AG10803 (cell line): ENCODE results near the gene ZNF311.
"Not testable (repeated sequence)": the region's sequence is repeated elsewhere in the genome, so short reads cannot be mapped to it uniquely, and the experiment has no call there.

Experiments
- DNase-seq: peaks from one replicate; pipeline ENCODE4 v3.0.0; 2010; ENCODE audit warnings: low read depth
- H3K4me3 ChIP-seq: 2 replicates; pipeline ENCODE4 v1.5.1; 2011; ENCODE audit warnings: mild to moderate bottlenecking, low read length, control low read depth
- TF ChIP-seq, protein P1 (sequence below): conservative IDR thresholded peaks from 2 replicates; pipeline ENCODE4 v1.5.1; 2011; ENCODE audit warnings: mild to moderate bottlenecking, low read length, control low read depth, inconsistent platforms

The ZNF311 gene

DNA sequence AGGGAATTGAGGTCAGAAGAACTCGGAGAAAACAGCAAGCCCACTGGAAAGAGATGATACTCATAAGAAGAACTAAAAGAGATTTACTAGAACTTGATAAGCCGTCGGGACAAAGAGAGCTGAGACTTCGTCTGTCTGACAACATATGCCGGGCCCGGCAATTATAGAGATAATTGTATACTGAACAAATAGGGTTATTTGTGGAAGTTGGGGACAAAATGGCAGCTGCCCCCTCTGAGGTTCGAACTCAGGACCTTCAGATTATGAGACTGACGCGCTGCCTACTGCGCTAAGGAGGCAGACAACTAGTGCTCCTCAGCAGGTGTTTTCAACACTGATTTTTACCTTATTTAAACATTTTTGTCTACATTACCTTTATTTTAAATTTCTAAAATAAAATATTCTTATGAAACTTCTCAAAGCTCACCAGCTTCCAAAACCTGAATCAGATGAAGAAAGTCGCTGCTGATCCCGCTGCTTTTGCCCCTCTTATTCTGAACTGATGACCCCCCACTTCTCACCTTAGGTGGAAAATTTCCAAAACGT, 52.0 kb downstream of the ZNF311 start:
- TF ChIP-seq, protein P1, sequence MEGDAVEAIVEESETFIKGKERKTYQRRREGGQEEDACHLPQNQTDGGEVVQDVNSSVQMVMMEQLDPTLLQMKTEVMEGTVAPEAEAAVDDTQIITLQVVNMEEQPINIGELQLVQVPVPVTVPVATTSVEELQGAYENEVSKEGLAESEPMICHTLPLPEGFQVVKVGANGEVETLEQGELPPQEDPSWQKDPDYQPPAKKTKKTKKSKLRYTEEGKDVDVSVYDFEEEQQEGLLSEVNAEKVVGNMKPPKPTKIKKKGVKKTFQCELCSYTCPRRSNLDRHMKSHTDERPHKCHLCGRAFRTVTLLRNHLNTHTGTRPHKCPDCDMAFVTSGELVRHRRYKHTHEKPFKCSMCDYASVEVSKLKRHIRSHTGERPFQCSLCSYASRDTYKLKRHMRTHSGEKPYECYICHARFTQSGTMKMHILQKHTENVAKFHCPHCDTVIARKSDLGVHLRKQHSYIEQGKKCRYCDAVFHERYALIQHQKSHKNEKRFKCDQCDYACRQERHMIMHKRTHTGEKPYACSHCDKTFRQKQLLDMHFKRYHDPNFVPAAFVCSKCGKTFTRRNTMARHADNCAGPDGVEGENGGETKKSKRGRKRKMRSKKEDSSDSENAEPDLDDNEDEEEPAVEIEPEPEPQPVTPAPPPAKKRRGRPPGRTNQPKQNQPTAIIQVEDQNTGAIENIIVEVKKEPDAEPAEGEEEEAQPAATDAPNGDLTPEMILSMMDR, result no peak
- peak; percentile 62 for DNase-seq
- H3K4me3 ChIP-seq, result peak overlapping the region; percentile 57

DNA sequence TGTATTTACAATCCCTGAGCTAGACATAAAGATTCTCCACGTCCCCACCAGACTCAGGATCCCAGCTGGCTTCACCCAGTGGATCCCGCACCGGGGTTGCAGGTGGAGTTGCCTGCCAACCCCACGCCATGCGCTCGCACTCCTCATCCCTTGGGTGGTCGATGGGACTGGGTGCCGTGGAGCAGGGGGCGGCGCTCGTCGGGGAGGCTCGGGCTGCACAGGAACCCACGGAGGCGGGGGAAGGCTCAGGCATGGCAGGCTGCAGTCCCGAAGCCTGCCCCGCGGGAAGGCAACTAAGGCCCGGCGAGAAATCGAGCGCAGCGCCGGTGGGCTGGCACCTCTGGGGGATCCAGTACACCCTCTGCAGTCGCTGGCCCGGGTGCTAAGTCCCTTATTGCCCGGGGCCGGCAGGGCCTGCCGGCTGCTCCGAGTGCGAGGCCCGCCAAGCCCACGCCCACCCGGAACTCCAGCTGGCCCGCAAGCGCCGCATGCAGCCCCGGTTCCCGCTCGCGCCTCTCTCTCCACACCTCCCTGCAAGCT, 55.4 kb downstream of the ZNF311 start:
- H3K4me3 ChIP-seq, DNase-seq: not testable (repeated sequence)

DNA sequence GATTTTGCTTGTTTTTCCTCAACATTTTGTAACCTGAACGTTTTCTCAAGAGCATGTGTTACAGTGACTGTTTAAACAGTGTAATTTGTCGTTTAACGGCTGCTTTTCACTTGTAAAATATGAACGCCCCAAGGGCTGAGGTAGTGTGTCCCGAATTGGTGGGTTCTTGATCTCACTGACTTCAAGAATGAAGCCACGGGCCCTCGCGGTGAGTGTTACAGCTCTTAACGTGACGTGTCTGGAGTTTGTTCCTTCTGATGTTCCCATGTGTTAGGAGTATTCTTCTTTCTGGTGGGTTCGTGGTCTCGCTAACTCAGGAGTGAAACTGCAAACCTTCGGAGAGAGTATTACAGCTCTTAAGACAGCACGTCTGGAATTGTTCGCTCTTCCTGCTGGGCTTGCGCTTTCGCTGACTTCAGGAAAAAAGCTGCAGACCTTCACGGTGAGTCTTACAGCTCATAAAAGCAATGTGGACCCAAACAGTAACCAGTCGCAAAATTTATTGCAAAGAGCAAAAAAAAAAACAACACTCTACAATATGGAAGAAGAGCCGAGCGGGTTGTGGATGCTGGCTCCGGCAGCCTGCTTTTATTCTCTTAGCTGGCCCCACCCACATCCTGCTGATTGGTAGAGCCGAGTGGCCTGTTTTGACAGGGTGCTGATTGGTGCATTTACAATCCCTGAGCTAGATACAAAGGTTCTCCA, 56.2 kb downstream of the ZNF311 start:
- TF ChIP-seq, protein P1, result no peak
- no peak overlapping the region for H3K4me3 ChIP-seq
- DNase-seq, result no peak

DNA sequence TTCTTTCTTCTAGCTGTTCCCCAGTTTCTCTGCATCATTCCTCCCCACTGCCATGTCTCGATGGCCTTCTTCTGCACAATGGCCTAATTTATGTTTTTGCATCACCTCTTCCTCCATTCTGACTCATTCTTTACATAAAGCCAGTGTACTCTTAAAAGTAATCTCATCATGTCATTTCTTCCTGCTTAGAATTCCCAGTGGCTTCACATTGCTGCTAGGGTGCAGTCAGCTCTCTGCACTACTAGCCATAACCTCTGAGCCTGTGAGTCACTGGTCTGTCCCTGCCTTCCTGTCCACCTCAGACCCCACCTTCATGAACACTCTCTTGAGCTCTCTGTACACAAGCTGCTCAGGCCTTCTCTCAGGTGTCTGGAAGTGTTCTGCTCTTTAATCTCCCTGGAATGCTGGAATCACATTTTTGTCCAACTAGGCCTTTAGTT, 57.3 kb downstream of the ZNF311 start:
- DNase-seq, result no peak
- H3K4me3 ChIP-seq, result no peak overlapping the region
- TF ChIP-seq, protein P1, result no peak

DNA sequence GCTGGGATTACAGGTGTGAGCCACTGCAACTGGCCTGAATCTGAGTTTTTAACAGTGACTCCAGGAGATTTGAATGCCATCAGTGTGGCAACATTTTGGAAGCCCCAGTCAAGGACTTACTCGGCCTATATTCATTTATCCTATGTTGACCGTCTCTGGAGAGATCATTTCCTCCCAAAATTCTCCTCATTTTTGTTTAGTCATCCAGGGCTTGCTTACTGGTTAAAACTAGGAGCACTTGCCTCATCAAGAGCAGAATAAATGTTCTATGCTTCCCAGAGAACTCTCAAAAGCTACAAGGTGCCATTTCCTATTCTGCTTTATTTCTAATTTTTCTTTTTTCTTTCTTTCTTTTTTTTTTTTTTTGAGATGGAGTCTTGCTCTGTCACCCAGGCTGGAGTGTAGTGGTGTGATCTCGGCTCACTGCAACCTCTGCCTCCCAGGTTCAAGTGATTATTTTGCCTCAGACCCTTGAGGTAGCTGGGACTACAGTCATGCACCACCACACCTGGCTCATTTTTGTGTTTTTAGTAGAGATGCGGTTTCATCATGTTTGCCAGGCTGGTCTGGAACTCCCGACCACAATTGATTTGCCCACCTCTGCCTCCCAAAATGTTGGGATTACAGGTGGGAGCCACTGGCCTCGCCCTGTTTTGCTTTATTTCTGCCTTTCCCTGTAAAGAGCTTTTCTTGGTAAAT, 57.9 kb downstream of the ZNF311 start:
- TF ChIP-seq, protein P1, result no peak
- no peak for DNase-seq
- H3K4me3 ChIP-seq, result no peak overlapping the region

DNA sequence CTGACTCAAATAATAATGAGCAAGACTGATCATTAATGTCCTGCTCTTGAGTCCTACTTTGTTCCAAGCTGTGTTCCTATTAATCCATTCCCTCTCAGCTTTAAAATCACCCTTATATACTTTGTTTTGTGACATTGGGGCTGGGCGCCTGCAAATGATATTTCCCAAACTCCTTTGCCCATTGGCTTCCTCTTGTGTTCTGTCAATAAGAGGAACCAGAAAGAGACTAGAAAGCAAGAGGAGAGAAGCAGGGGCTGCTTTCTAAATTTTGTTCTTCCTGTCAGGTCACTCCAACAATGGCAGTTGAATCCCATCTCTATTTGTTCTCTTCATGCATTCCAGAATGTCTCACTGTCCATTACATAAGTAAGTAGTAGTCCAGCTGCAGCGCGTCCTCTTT, 59.8 kb downstream of the ZNF311 start:
- TF ChIP-seq, protein P1, result no peak
- no peak for DNase-seq
- no peak overlapping the region for H3K4me3 ChIP-seq
